ENCODE data around the gene RPL18. TPM values are rescaled to one million over a fixed set of nuclear protein-coding genes. Genes with fewer than 3 reads are reported as not detected.
A peak's percentile ranks its signal among the peaks of the same experiment; 100 is the strongest.

RPL18 gene
- total RNA-seq, 1 experiment from 2014 or later, result 1,339 TPM

GRCh38 chr19:48624067-48624594 lies 5.2 kb upstream of the RPL18 start:
- Mint-ChIP-seq H3K4me1 (ENCODE audit: low read depth, unreplicated experiment) (peaks cover 48% of the 10 kb centered on the region), H3K27me3 (ENCODE audit: unreplicated experiment) (no peaks in the 10 kb centered on the region), H3K27ac (ENCODE audit: unreplicated experiment) (no peak overlapping the region), H3K4me3 (ENCODE audit: low read depth, unreplicated experiment) (no peak overlapping the region), H3K9me3 (ENCODE audit: low read depth, unreplicated experiment) (no peaks in the 10 kb centered on the region), H3K36me3 (ENCODE audit: insufficient read depth, unreplicated experiment) (peaks cover 27% of the 10 kb centered on the region)
- TF ChIP-seq, protein P1, sequence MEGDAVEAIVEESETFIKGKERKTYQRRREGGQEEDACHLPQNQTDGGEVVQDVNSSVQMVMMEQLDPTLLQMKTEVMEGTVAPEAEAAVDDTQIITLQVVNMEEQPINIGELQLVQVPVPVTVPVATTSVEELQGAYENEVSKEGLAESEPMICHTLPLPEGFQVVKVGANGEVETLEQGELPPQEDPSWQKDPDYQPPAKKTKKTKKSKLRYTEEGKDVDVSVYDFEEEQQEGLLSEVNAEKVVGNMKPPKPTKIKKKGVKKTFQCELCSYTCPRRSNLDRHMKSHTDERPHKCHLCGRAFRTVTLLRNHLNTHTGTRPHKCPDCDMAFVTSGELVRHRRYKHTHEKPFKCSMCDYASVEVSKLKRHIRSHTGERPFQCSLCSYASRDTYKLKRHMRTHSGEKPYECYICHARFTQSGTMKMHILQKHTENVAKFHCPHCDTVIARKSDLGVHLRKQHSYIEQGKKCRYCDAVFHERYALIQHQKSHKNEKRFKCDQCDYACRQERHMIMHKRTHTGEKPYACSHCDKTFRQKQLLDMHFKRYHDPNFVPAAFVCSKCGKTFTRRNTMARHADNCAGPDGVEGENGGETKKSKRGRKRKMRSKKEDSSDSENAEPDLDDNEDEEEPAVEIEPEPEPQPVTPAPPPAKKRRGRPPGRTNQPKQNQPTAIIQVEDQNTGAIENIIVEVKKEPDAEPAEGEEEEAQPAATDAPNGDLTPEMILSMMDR (IDR thresholded peaks at IDR 0.05; ENCODE audit: unreplicated experiment), result no peak
- CTCF ChIA-PET, result no interaction called here
- no TSS peak for BruUV-seq (replicated peaks)
- intact Hi-C loops (cut with micrococcal nuclease; ENCODE audit: unreplicated experiment), result no loop called here
- no peak for DNase-seq

DNA sequence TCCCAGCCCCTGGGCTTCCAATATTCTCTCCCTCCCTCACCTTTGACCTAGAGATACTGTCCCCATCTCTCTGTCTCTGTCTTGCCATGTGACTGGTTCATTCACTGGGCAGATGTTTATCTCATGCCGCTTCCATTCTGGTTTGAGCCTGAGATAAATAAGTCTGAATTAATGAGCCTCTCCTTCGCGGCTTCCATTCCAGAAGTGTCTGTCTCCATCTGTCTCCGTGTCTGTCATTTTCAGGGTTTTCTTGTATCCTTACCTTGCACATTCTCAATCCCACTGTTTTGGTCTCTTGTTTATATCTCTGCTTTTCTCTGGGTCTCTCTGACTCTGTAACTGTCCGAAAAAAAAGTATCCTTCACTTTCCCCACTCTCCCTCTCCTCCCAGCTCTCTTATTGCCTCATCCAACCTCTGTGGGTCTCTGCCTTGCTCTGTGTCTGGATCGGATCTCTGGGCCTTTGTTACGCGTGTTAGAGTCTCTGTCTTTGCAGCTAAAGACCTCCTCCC lies 4.6 kb upstream of the RPL18 start:
- no peak overlapping the region for H3K27ac Mint-ChIP-seq (ENCODE audit: unreplicated experiment)
- H3K9me3 Mint-ChIP-seq (ENCODE audit: low read depth, unreplicated experiment), result no peaks in the 10 kb centered on the region
- CTCF ChIA-PET, result interaction anchor here (0.7 kb wide), 2 partner anchors 52 to 91 kb away, joined by 3 to 4 read pairs; no protein-coding TSS in a partner anchor
- peaks cover 44% of the 10 kb centered on the region for H3K4me1 Mint-ChIP-seq (ENCODE audit: low read depth, unreplicated experiment)
- BruUV-seq (replicated peaks), result no TSS peak
- no peaks in the 10 kb centered on the region for H3K27me3 Mint-ChIP-seq (ENCODE audit: unreplicated experiment)
- peaks cover 27% of the 10 kb centered on the region for H3K36me3 Mint-ChIP-seq (ENCODE audit: insufficient read depth, unreplicated experiment)
- TF ChIP-seq, protein P1 (IDR thresholded peaks at IDR 0.05; ENCODE audit: unreplicated experiment), result no peak
- intact Hi-C loops (cut with micrococcal nuclease; ENCODE audit: unreplicated experiment), result no loop called here
- DNase-seq, result no peak
- H3K4me3 Mint-ChIP-seq (ENCODE audit: low read depth, unreplicated experiment), result no peak overlapping the region

GRCh38 chr19:48619692-48620585 lies 961 bp upstream of the RPL18 start:
- CTCF ChIA-PET, result interaction anchor here (0.6 to 1.4 kb wide), 2 partner anchors 11 to 36 kb away, joined by 3 to 5 read pairs; no protein-coding TSS in a partner anchor
- intact Hi-C loops (cut with micrococcal nuclease; ENCODE audit: unreplicated experiment), result no loop called here
- peak overlapping the region; percentile 100 for H3K27ac Mint-ChIP-seq (ENCODE audit: unreplicated experiment)
- BruUV-seq (replicated peaks), result TSS peak; percentile 67
- peak overlapping the region; percentile 94 for H3K4me3 Mint-ChIP-seq (ENCODE audit: low read depth, unreplicated experiment)
- peaks cover 47% of the 10 kb centered on the region for H3K4me1 Mint-ChIP-seq (ENCODE audit: low read depth, unreplicated experiment)
- H3K27me3 Mint-ChIP-seq (ENCODE audit: unreplicated experiment), result no peaks in the 10 kb centered on the region
- no peak for DNase-seq
- H3K36me3 Mint-ChIP-seq (ENCODE audit: insufficient read depth, unreplicated experiment), result peaks cover 58% of the 10 kb centered on the region
- H3K9me3 Mint-ChIP-seq (ENCODE audit: low read depth, unreplicated experiment), result no peaks in the 10 kb centered on the region
- TF ChIP-seq, protein P1 (IDR thresholded peaks at IDR 0.05; ENCODE audit: unreplicated experiment), result no peak

- Mint-ChIP-seq H3K4me1 (ENCODE audit: low read depth, unreplicated experiment) (peaks cover 54% of the 10 kb centered on the region), H3K9me3 (ENCODE audit: low read depth, unreplicated experiment) (no peaks in the 10 kb centered on the region), H3K4me3 (ENCODE audit: low read depth, unreplicated experiment) (peak overlapping the region; percentile 94), H3K27ac (ENCODE audit: unreplicated experiment) (peak overlapping the region; percentile 100), H3K27me3 (ENCODE audit: unreplicated experiment) (no peaks in the 10 kb centered on the region), H3K36me3 (ENCODE audit: insufficient read depth, unreplicated experiment) (peaks cover 66% of the 10 kb centered on the region)
- TF ChIP-seq, protein P1 (IDR thresholded peaks at IDR 0.05; ENCODE audit: unreplicated experiment), result no peak
- DNase-seq, result no peak
- TSS peak; percentile 83 for BruUV-seq (replicated peaks)
- intact Hi-C loops (cut with micrococcal nuclease; ENCODE audit: unreplicated experiment), result no loop called here
- CTCF ChIA-PET, result interaction anchor here (0.8 to 1.4 kb wide), 2 partner anchors 9 to 19 kb away, joined by 3 to 5 read pairs; partner anchors contain the start of gene DBP
These were observed 581 bp downstream of the RPL18 start for GRCh38 chr19:48618278-48618915.

Measured in Calu3 (cell line).